Smooth muscle cell (in vitro differentiated cells): ENCODE measurements around the gene LRCH4. TPM values are rescaled to one million over a fixed set of nuclear protein-coding genes. Genes with fewer than 3 reads are reported as not detected.

ENCODE experiments used
- DNase-seq: peaks from one replicate; lab custom pipeline; 2025; ENCODE audit not compliant: unreplicated experiment; lab: John Stamatoyannopoulos, UW
- H2AFZ ChIP-seq: fragments of 200-600 bp; sonication (generic); 2 replicates; pipeline ENCODE4 v1.6.0; 2016; ENCODE audit warnings: antibody characterized with exemption, low read depth, mild to moderate bottlenecking
- H3F3A ChIP-seq: fragments of 200-600 bp; sonication (generic); 2 replicates; pipeline ENCODE4 v1.6.0; 2017; ENCODE audit warnings: antibody characterized with exemption, low read depth
- H3K27ac ChIP-seq: fragments of 200-600 bp; sonication (generic); 2 replicates; pipeline ENCODE4 v1.5.1; 2016; ENCODE audit warnings: low read depth, mild to moderate bottlenecking
- H3K27me3 ChIP-seq: fragments of 200-600 bp; sonication (generic); 2 replicates; pipeline ENCODE4 v1.6.1; 2016; ENCODE audit warnings: low read depth, mild to moderate bottlenecking
- H3K36me3 ChIP-seq: fragments of 200-600 bp; sonication (generic); 2 replicates; pipeline ENCODE4 v1.5.1; 2016; ENCODE audit warnings: low read depth
- H3K4me1 ChIP-seq: fragments of 200-600 bp; sonication (generic); 2 replicates; pipeline ENCODE4 v1.5.1; 2016; ENCODE audit warnings: low read depth
- H3K4me2 ChIP-seq: fragments of 200-600 bp; sonication (generic); 2 replicates; pipeline ENCODE4 v1.6.0; 2016; ENCODE audit warnings: mild to moderate bottlenecking
- H3K4me3 ChIP-seq: fragments of 200-600 bp; sonication (generic); 2 replicates; pipeline ENCODE4 v1.5.1; 2016; ENCODE audit warnings: mild to moderate bottlenecking
- H3K79me2 ChIP-seq: fragments of 200-600 bp; sonication (generic); 2 replicates; pipeline ENCODE4 v1.6.0; 2016; ENCODE audit warnings: low read depth, mild to moderate bottlenecking
- H3K9ac ChIP-seq: fragments of 200-600 bp; sonication (generic); 2 replicates; pipeline ENCODE4 v1.6.0; 2016; ENCODE audit warnings: low read depth
- H3K9me3 ChIP-seq: fragments of 200-600 bp; sonication (generic); replicated peaks from 2 replicates; pipeline ENCODE4 v1.5.1; 2016; ENCODE audit warnings: low read depth
- H4K20me1 ChIP-seq: fragments of 200-600 bp; sonication (generic); 2 replicates; pipeline ENCODE4 v1.6.0; 2016; ENCODE audit warnings: low read depth
- CTCF ChIP-seq: fragments of 200-600 bp; sonication (generic); IDR thresholded peaks from 2 replicates; pipeline ENCODE4 v1.5.1; 2017; ENCODE audit warnings: borderline replicate concordance, mild to moderate bottlenecking, antibody characterized with exemption; ENCODE audit not compliant: insufficient read depth, poor library complexity, severe bottlenecking
- WGBS: methylation state at CpG from one replicate; pipeline ENCODE4 v1.1.7; 2016; ENCODE audit warnings: low lambda C conversion rate; 5-methylcytosine and 5-hydroxymethylcytosine counted together
- polyA plus RNA-seq: library from polyadenylated mRNA; unstranded; fragments of >200 nt; fragmentation: Nextera tagmentation; extraction: Ambion mirVana; gene quantifications from 2 replicates; pipeline ENCODE4 v1.2.1, GENCODE V29; 2016
- total RNA-seq: library from RNA; depleted of rRNA; stranded (reverse); fragments of >200 nt; gene quantifications from 2 replicates; pipeline ENCODE4 v1.2.3, GENCODE V29; 2014

LRCH4 gene
- total and polyA plus RNA-seq, 2 experiments from 2014 or later = 48.2 to 58.5 TPM

GRCh38 chr7:100595188-100595587, 9.3 kb upstream of the LRCH4 start:
- Histone ChIP-seq H3K4me3 (no peak overlapping the region), H3K9ac (no peak overlapping the region), H3K79me2 (no peaks in the 10 kb centered on the region), H3K36me3 (no peaks in the 10 kb centered on the region), H3K4me2 (no peak overlapping the region), H3K27me3 (no peaks in the 10 kb centered on the region), H3F3A (no peaks in the 10 kb centered on the region), H3K9me3 (no peaks in the 10 kb centered on the region), H2AFZ (no peak overlapping the region), H3K27ac (no peak overlapping the region), H4K20me1 (no peaks in the 10 kb centered on the region), H3K4me1 (no peaks in the 10 kb centered on the region)
- 96% methylated on average over 7 of the region's 7 CpGs for WGBS
- no peak for TF ChIP-seq CTCF
- no peak for DNase-seq

GRCh38 chr7:100591596-100591995, 5.7 kb upstream of the LRCH4 start:
- no peak overlapping the region for H3K4me2 ChIP-seq
- no peak overlapping the region for H3K4me3 ChIP-seq
- DNase-seq = no peak
- no peaks in the 10 kb centered on the region for H3K79me2 ChIP-seq
- no peak overlapping the region for H3K9ac ChIP-seq
- TF ChIP-seq CTCF = no peak
- H3K27me3 ChIP-seq = no peaks in the 10 kb centered on the region
- 95% methylated on average over 17 of the region's 17 CpGs for WGBS
- no peaks in the 10 kb centered on the region for H3K9me3 ChIP-seq
- no peaks in the 10 kb centered on the region for H3K4me1 ChIP-seq
- no peaks in the 10 kb centered on the region for H3F3A ChIP-seq
- no peak overlapping the region for H2AFZ ChIP-seq
- no peak overlapping the region for H3K27ac ChIP-seq
- no peaks in the 10 kb centered on the region for H3K36me3 ChIP-seq
- no peaks in the 10 kb centered on the region for H4K20me1 ChIP-seq

- no peak for DNase-seq
- H4K20me1 ChIP-seq = peaks cover 4% of the 10 kb centered on the region
- no peaks in the 10 kb centered on the region for H3K27me3 ChIP-seq
- H3K27ac ChIP-seq = no peak overlapping the region
- H3K79me2 ChIP-seq = no peaks in the 10 kb centered on the region
- no peak for TF ChIP-seq CTCF
- H2AFZ ChIP-seq = no peak overlapping the region
- no peak overlapping the region for H3K4me2 ChIP-seq
- no peaks in the 10 kb centered on the region for H3K36me3 ChIP-seq
- no peaks in the 10 kb centered on the region for H3K4me1 ChIP-seq
- peaks cover 3% of the 10 kb centered on the region for H3F3A ChIP-seq
- H3K9me3 ChIP-seq = no peaks in the 10 kb centered on the region
- H3K9ac ChIP-seq = no peak overlapping the region
- no peak overlapping the region for H3K4me3 ChIP-seq
- 69% methylated on average over 20 of the region's 20 CpGs for WGBS
These were observed 4.3 kb upstream of the LRCH4 start for GRCh38 chr7:100590077-100590737.

- Histone ChIP-seq H3K27me3 (no peaks in the 10 kb centered on the region), H3F3A (peaks cover 9% of the 10 kb centered on the region), H3K36me3 (no peaks in the 10 kb centered on the region), H3K79me2 (no peaks in the 10 kb centered on the region), H2AFZ (no peak overlapping the region), H3K9me3 (no peaks in the 10 kb centered on the region), H3K4me3 (no peak overlapping the region), H3K27ac (no peak overlapping the region), H3K9ac (no peak overlapping the region), H4K20me1 (peaks cover 12% of the 10 kb centered on the region), H3K4me2 (no peak overlapping the region), H3K4me1 (peaks cover 5% of the 10 kb centered on the region)
- DNase-seq = no peak
- WGBS = 41% methylated on average over 7 of the region's 7 CpGs
- no peak for TF ChIP-seq CTCF
These were observed 3.5 kb upstream of the LRCH4 start for GRCh38 chr7:100589341-100589947.
